H1 (cell line): ENCODE data around the gene DZIP1L. TPM values are rescaled to one million over a fixed set of nuclear protein-coding genes. Genes with fewer than 3 reads are reported as not detected.

Source experiments
- CBX8 ChIP-seq: fragments of 300-800, 300-1000 bp; sonication (generic); IDR thresholded peaks from 2 replicates; pipeline ENCODE4 v1.7.1; 2016; ENCODE audit warnings: low read depth, low read length, borderline replicate concordance
- TAF1 ChIP-seq: IDR thresholded peaks from 2 replicates; pipeline ENCODE4 v1.6.1; 2011; ENCODE audit warnings: mild to moderate bottlenecking, low read depth, low read length
- polyA plus RNA-seq, 7 experiments: library from polyadenylated mRNA; depleted of rRNA in 3 of 7; stranded (reverse) in 5 of 7; unstranded in 2 of 7; fragments of >200 nt in 5 of 7; fragments of 200-250 nt in 2 of 7; gene quantifications; 1 replicate in 5 of 7; 2 replicates in 1 of 7; 4 replicates in 1 of 7; pipeline versions ENCODE4 v1.2.1 to v1.2.3, GENCODE V29; 2011 to 2013; ENCODE audit warnings: missing spikeins in 2 of 7, mixed read lengths in 2 of 7
- total RNA-seq: library from RNA; stranded (reverse); fragmentation: NEBNext Ultra II Directional; extraction: Animal tissue kit (Norgen Biotek cat#: 25700); gene quantifications from 2 replicates; pipeline ENCODE4 v1.2.1, GENCODE V29; 2021

The DZIP1L gene
- total and polyA plus RNA-seq, 2 of the 8 experiments (the other 6 are each of a cell fraction or from before 2014, with no cell fraction given) = 6.5 to 8.3 TPM

DNA sequence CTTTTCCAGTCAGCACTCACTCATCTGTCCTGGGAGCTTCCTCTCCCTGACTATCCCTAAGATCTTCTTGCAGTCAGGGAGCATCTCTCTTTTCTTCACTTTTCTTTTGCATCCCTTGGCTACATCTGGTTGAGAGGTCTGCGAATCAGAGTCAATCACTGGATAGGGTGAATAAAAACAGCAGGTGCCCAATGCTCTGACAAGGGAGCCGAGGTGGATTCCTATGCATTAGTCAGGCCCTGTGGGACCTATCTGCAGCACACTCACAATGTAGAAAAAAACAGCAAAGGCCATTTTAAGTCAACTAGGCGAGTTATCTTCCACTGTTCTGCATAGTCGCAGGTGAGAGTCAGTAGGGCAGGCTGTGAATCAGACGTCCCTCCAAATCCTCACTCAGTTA, 35.5 kb downstream of the DZIP1L start (continued):
- TF ChIP-seq CBX8 (no peak), TAF1 (no peak)
